HG03460 (cell line): ENCODE measurements around the gene PBX1.

Experiments used
- ATAC-seq: cut with Tn5 transposase; IDR thresholded peaks from one replicate; pipeline ENCODE4 v1.9.1; 2021; ENCODE audit not compliant: unreplicated experiment

The PBX1 gene

DNA sequence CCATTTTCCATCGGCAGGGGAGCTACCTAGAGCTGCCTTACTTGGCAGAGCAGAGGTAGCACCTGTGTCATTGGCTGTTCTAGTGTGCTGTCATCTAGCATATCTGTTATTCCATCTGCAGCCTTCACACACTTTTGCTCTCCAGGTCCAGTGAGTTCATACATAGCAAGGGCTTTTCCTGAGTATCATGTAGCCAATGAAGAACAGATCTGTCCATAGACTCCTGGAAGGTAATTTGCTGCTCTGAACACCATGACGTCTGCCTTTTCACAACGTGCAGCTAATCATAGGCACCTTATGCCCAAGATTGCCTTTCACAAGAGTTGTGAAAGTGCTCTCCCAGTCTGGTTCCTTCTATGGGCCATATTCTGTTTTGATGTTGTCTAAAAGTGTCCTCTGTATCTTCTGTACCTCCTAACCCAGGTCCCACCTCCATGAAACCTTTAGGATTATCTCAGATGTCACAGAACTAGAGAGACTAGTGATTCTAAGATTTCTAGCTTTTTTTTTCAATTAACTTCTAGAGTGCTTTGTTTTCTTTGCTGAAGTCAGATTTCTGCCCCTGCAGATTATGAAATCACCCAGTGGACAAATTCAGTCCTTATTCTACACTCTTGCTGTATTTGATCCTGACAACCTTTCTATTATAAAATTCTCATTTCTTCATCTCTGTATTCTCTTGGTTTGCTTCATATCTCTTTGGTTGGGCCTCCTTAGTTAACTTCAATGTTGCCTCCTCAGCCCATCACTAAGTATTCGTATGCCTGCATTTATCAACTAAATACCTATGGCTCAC, 134.8 kb downstream of the PBX1 start:
- ATAC-seq = no peak

DNA sequence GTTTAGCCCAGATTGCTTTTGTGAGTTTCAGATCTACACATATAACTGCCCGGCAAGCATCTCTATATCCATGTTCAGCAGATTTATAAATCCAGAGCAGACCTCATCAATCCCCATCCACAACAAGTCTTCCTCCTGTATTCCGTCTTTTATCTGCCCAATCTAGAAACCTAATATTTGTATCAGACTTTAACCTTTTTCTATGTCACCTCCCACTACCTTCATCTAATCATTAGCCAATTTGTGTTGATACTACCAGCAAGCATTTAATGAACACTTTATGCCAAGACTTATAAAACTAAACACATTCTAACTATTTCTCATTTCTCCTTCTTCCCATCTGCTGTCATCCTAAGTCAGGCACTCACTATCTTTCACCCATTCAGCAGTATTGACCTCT, 135.5 kb downstream of the PBX1 start:
- no peak for ATAC-seq

DNA sequence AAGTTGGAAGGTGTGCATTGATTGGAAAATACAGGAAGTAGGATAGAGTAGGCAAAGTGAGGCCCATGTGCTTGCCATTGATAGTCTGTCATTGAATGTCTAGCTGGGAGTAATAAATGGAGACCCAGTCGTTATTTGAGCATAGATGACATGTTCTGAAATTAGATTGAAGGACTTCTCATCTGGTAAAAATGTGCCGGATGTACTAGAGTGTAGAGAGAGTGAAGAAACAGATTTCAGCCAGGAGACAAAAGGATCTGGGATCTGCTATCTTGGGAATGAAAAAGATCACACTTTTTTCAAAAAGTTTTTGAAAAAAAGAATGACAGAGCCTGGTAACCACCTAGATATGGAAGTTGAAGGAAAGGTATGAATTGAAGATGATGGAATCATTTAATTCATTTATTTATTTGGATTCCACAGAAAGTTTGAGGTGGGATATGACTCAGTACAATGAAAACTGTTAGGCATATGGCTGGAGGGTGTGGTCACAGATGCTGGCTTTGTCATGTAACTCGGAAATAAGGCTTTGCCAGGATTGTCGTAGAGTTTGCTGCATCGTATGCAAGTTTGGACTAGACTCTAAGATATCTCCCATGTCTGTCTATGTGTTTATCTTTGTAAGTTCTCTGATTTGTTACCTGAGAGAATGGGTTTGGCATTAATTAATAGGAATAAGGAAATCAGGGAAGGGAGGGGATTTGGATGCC, 137.1 kb downstream of the PBX1 start:
- ATAC-seq = no peak

DNA sequence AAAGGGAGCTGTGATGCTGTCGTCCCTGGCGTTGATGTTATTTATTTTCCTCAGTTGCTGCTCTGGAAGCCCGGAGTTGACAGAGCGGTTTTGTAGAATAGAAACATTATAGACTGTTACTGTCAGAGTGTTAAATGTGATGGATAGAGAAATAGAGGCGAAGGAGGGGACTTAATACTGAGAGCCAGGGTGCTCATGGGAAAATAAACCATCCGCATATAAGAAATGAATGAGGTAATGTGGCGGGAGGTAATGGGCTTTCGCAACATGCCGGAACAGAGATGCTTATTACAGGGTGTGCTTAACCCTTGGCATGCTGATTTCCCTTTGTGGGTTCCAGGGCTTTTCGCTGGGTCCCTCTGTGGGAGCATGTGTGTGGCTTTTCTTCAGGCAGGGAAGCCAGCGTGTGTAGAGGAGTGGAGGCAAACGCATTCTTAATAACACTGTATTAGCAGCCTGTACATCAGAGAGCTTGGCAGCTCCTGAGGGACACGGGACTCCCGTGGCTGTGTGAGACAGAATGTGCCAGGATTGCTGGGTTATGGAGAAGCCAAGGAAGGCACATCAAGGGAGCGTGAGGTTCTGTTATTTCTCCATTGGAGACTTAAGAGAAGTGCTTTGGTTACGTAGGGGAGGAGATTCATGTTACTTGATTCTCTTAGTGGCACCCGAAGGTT, 141.0 kb downstream of the PBX1 start:
- ATAC-seq = no peak

DNA sequence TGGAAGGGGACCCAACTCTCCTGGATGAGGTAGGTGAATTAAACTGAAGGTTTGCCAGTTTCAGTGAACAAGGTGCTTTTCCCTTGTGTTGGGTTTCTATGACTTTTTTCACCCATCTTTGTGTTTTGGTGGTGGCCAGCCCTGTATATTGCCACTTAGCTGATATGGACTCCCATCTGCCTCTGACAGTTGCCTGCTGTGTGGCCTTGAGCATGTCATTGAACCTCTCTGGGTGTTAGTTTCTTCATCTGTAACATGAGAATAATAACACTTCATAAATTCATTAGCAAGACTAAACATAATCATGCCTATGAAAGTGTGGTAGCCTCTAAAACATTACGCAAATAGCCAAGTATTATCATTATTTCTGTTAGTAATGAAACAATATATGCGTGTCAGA, 141.7 kb downstream of the PBX1 start:
- no peak for ATAC-seq

DNA sequence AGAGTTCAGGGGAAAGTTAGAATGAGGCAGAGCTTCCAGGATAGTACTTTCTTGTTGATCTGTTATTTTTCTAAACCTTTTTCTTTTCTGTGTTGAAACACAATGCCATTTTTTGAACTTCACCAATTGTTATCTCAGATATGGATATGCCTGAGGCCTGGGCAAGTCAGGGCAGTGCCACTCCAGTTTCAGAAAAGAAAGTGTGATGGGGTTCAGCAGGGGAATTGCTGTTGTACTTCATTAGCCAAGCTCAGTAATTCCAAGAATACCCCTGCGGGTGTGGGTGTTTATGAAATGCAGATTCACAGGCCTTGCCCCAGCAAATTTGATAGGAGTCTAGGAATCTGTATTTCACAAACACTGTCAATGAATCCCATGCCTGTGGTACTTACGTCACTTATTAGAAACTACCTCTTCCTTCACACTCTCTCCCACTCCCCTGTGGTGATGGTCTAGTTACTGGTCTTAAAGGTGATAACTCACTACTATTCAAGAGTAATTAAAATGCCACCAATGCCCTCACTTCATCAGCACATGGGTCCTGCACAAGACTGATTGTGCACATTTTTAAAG, 142.3 kb downstream of the PBX1 start:
- no peak for ATAC-seq

DNA sequence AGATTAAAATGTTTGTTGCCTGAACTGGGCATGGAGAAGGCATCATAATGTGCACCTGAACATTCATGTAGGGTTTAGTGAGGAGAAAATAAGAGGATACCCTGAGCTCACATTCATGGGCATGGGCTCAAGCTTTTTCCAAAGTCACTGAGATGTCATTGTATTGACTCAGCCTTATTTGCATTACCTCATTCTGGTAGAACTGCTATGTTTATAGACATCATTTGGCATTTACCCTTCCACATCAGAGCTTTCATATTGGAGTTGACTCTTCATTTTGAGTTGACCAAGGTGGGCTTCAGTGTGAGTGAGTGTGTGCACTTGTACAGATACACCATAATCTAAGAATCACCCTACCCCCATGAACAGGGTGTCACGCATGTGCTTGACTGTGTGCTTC, 143.2 kb downstream of the PBX1 start:
- ATAC-seq = no peak

DNA sequence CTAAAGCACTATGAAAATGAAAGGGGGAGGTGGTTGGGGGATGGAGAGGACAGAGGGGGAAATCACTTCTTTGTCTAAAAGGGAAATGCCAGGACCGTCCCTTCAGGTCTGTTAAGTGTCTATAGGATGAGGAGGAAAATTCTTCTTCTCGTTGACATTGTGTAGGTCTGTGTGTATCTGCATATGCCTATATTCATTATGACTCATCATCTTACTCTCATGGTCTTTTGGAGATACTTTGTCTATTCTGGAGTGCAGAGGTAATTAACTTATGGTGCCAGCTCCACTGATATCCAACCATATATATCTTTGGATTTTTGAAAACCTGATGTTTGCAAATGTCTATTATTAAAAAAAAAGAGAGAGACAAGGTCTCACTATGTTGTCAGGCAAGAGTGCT, 143.7 kb downstream of the PBX1 start:
- no peak for ATAC-seq

DNA sequence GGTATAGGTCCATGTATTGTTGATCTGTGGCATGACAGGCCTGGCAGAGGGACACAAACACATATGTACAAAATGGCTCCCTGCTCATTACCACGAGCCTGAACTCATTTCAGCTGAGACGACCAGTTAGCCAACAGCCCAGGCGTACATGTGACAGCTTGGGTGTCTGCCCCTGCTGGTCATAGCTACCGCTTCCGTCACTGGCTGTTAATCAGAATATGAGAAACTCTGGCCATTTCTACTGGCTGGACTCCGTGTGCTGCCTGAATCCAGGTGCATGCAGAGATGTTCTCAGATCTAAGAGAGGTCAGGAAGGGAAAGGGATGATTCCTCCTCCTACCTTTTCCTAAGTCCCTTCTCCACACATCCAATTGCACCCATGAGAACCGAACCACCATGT, 144.5 kb downstream of the PBX1 start:
- no peak for ATAC-seq

DNA sequence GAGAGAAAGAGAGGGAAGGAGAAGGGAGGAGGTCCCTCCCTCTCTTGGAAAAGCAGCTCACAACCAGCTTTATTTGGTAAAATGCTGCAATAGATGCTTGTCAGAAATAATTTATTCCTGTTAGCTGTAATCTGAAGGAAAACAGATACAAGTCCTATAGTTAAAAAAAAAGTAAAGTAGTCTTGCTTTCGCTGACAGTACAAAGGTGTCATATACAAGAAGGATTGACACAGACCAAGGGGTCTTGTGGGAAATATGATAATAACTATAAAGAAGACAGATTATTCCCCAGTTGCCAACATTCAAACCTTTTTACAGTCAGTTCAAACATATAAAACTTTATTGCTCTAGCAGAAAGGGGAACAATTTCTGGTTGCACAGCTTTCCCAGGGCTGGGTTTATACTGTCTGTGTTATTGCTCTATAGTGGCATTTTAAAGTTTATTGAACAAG, 145.0 kb downstream of the PBX1 start:
- ATAC-seq = no peak

DNA sequence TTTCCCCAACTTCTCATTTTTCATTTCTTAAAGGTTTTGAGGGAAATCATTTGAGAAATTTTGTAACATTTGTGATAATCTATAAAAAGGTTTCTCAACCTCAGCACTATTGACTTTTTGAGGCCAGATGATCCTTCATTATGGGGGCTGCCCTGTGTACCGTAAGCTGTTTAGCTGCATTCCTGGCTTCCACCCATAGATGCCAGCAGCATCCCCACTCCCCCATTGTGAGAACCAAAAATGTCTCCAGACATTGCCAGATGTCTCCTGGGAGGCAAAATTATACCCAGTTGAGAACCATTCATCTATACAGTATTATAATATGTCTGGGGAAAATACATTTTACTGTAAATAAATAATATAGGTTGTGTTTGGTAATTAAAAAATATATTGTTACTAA, 146.0 kb downstream of the PBX1 start:
- no peak for ATAC-seq

DNA sequence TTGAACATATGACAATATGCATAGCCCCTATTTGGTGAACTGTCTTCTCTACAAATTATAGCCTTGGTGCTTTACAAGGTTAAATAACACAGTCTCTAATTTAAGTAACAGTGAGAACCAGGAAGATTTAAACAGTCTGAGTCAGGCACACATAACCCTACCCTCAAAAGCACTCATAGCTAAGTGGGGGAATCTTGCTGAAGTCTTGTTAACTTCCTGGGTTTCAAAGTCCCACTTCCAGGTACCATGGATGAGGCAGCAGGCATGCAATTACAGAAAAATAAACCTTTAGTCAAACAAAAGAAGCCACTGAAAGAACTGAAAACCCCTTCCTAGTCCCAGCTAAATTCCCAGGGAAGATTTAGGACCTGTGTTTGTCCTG, 147.6 kb downstream of the PBX1 start:
- ATAC-seq = no peak

DNA sequence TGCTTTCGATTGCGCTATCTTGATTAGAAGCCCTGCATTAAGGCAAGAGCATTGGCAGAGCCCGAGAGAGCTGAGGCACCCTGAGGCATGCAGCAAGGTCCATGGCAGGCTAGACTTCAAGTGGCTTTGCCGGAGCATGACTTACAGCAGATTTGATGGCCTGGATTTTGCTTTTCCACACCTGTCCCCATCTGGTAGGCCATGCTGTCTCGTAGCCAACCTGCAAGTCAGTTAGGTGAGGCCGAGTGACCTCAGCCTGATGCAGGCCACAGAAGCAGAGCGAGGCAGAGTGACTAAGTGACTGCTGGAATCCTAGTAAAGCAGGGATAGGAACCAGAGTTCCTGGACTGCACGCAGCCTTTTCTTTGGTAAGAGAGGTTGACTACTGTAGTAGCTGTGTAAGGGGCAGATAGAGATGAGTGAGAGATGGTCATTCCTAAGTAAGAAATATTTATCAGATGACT, 148.9 kb downstream of the PBX1 start:
- no peak for ATAC-seq

DNA sequence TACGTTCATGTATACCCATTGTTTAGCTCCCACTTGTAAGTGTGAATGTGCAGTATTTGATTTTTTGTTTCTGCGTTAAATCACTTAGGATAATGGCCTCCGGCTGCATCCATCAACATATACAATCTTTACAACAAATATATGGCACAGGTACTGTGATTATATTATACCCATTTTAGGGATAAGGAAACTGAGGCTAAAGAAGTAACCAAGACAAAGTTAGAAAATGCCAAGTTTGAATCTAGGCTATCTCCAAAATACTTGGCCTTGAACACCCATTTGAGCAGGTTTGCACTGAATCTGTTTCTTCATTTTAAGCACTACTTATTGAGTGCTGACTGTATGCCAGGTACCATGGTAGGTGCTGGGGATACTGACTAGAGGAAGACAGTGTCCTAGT, 149.6 kb downstream of the PBX1 start:
- no peak for ATAC-seq

DNA sequence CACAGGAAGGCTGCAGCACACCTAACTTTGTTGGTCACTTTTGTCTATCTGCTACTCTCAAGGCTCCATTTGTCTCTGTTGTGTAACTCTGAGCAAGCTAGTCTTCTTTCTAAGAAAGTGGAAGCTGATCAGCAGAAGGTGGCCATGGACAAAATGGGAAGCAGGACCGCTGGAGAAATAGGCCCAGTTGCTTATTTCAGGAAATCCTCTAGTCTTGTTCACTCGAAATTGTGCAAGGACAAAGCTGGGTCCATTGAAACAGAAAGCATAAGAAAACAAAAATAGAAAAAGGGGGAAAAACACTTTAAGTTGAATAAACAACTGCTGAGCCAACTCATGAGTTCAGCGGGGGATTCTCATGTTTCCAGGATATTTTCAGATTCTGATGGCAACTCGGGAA, 150.1 kb downstream of the PBX1 start:
- ATAC-seq = no peak

DNA sequence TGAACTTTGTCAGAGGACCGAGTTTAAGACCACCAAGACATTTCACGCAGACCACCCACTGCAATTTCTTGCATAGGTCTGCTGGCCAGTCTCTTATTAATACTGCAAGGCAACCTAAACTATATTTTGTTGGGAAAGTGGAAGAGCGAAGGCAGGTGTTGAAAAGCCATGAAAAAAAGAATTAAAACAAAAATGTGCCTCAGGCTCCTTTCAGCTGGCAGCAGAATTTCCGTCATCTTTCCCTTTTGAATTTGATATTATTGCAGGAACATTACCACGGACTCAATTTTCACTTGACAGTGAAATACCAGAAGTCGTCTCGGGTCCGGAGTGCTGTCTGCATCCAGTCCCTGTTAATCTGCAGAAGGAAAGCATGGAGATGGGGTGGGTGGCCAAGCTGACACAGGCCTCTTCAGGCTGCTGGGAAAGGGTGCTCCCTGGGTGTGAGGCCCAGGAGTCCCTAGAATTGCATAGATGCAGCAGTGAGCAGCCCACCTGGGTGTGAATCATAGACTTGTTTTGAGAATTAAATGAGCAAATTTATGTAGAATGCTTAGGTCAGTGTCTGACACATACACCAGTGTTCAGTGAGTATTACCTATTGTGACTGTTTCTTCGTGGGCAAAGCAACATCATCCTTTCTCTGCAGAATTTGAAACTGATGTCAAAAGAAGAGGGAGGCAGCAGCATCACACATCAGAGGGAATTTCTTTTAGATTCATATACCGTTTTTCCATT, 150.7 kb downstream of the PBX1 start:
- ATAC-seq = no peak

DNA sequence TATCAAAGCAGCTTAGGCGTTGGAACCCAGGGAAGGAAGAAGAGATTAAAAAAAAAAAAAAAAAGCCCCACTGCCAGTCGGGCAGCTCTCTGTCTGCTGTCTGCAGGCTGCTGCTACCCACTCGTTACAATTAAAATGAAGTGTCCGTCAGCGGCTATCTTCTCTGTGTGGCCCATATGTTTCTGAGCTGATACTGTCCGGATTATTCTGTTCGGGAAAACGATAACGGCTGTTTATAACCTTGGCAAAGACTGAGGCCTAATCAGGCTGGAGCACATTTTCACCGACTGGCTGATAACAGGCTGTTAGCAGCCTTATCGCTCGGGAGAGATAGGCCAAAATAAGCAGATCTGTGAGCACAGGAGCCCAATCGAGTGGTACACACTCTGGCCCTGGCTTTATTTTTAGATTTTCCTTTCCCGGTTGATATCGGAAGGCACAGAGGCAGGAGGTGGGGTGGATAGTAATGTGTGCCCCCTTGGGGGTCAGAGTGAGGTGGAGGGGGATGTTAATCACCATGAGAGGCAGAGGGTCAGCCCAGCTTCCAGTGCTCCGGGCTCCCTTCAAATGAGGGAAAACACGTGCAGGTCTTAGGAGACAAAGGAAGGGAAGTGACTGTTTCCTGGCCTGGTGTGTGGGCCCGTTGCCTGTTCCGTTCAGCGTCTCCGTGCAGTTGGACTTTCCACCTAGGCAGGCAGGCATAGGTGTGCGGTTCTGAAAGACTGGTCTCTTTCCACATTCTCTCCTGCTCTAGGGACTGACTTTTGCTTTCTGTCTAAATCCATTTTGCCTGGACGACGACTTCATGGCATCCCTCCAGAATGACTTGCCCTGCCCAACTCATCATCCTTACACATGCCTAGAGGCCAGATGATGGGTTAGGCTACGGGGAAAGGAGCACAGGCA, 153.4 kb downstream of the PBX1 start:
- ATAC-seq = no peak

DNA sequence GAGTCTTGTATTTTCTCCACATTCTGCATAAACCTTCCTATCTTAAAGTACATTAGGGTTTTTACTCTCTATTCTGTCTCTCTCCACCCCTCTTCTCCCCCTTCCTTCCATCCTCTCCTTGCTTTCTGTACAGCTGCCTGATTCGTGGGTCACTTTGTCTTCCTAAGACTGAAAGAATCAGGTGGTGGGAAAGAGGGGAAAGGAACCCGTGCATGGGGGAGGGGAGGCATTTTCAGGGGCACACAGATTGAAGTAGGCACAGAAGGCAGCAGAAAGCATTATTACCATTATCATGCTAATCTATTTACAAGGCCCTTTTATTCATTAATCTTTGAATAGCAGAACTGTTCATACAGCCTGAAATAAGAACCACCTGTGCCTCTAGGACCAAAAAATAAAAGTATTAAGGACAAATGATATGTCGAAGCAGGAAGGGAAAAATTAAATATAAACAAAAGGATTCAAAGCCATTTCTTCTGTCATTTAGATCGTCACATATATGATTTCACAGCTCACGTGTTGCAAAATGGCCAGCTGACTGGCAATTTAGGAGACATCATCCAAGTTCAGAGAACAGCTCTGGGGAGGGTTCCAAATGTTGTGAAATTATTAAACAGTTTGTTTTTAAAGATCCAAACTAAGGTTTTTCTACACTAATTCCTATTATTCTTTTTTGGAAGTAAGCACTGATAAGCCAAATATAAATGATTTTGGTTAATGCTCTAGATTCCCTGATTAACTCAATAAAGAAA, 154.6 kb downstream of the PBX1 start:
- ATAC-seq = no peak

DNA sequence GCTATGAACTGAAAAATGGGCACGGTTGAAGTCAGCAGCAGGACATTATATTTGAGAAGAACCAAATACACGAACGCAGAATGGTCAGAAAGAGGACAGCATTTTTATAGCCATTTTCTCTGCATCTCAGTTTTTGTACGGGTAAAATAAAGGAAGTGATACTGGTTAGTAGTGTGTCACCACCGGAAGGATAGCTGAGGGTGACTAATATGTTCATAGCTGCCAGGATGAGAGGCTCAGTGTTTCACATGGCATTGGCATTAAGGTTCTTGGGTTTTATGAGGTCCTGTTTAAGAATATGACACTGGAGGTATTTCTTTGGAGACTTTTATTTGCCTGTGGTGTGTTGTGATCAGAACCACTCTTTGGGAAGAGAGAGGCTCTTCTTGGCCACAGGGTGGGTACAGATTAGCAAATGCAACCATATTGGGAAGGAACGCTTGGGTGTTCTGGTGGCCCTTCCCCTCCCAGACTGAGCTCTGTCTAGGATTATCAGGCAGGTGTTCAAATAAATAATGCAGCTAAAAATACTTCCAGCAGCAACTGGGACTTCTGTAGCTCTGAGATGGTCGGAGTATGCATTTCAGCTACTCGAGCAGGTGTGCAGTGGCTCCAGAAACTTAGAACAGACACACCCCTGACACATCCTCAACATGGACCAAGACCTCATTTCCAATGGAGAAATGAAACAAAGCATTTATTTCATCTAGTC, 158.2 kb downstream of the PBX1 start:
- no peak for ATAC-seq
